HEK293 (cell line): ENCODE data around the gene ADAMTS4.
A peak's percentile ranks its signal among the peaks of the same experiment; 100 is the strongest.

Source experiments
- CTCF ChIA-PET: fragments of 350-600 bp; formaldehyde crosslinking; extraction: SDS; loops from one replicate; lab custom pipeline; 2021; ENCODE audit warnings: antibody characterized with exemption; lab: Yijun Ruan, JAX
- POLR2A ChIA-PET: fragments of 300-600 bp; formaldehyde crosslinking; extraction: SDS; loops from one replicate; lab custom pipeline; 2020; ENCODE audit warnings: antibody characterized with exemption, inconsistent platforms; lab: Yijun Ruan, JAX
- H3K27ac ChIP-seq: fragments of 200-500 bp; sonication (Bioruptor generic); 2 replicates; pipeline ENCODE4 v1.5.1; 2014; ENCODE audit warnings: low read depth, low read length, control low read depth, inconsistent platforms; ENCODE audit errors: extremely low read depth
- H3K36me3 ChIP-seq, 2 experiments: fragments of 200-500 bp in 1 of 2; sonication (Bioruptor generic) in 1 of 2; 1 replicate in 1 of 2; 2 replicates in 1 of 2; pipeline ENCODE4 v1.5.1; 2014 to 2017; ENCODE audit warnings: inconsistent platforms in 2 of 2, low read length in 2 of 2; ENCODE audit not compliant: control insufficient read depth in 2 of 2, insufficient read depth in 1 of 2
- H3K4me1 ChIP-seq: fragments of 200-500 bp; sonication (Bioruptor generic); 2 replicates; pipeline ENCODE4 v1.5.1; 2014; ENCODE audit warnings: mild to moderate bottlenecking, low read length, inconsistent platforms; ENCODE audit not compliant: control insufficient read depth, insufficient read depth
- H3K4me3 ChIP-seq: 2 replicates; pipeline ENCODE4 v1.5.1; 2011; ENCODE audit warnings: low read depth, mild to moderate bottlenecking, control low read depth, low read length, moderate library complexity
- H3K9me3 ChIP-seq: fragments of 200-500 bp; sonication (Bioruptor generic); 2 replicates; pipeline ENCODE4 v1.5.1; 2014; ENCODE audit warnings: low read depth, low read length, inconsistent platforms; ENCODE audit not compliant: control insufficient read depth, insufficient read depth
- ATF2 ChIP-seq: fragments of 450-650 bp; formaldehyde crosslinking; IDR thresholded peaks from 2 replicates; pipeline ENCODE4 v1.5.1; 2016; ENCODE audit warnings: missing biosample characterization, missing genetic modification characterization, low read depth
- BCL11B ChIP-seq: fragments of 450-650 bp; formaldehyde crosslinking; IDR thresholded peaks from 2 replicates; pipeline ENCODE4 v1.5.1; 2016; ENCODE audit warnings: low read depth, missing biosample characterization, missing genetic modification characterization
- CTCF ChIP-seq: fragments of 450-650 bp; formaldehyde crosslinking; IDR thresholded peaks from 2 replicates; pipeline ENCODE4 v1.5.1; 2016; ENCODE audit warnings: missing biosample characterization, missing genetic modification characterization
- KLF9 ChIP-seq: fragments of 450-650 bp; formaldehyde crosslinking; IDR thresholded peaks from 2 replicates; pipeline ENCODE4 v1.5.1; 2016; ENCODE audit warnings: missing biosample characterization, missing genetic modification characterization, low read depth
- ZFP41 ChIP-seq: fragments of 450-650 bp; formaldehyde crosslinking; IDR thresholded peaks from 2 replicates; pipeline ENCODE4 v1.5.1; 2016; ENCODE audit warnings: missing biosample characterization, missing genetic modification characterization, borderline replicate concordance
- ZFP69B ChIP-seq: fragments of 450-650 bp; formaldehyde crosslinking; IDR thresholded peaks from 2 replicates; pipeline ENCODE4 v1.5.1; 2016; ENCODE audit warnings: missing biosample characterization, missing genetic modification characterization
- ZNF10 ChIP-seq: fragments of 450-650 bp; formaldehyde crosslinking; IDR thresholded peaks from 2 replicates; pipeline ENCODE4 v1.5.1; 2017; ENCODE audit warnings: missing biosample characterization, missing genetic modification characterization
- ZNF138 ChIP-seq: fragments of 450-650 bp; formaldehyde crosslinking; IDR thresholded peaks from 2 replicates; pipeline ENCODE4 v1.5.1; 2016; ENCODE audit warnings: missing biosample characterization, missing genetic modification characterization, borderline replicate concordance
- ZNF18 ChIP-seq: fragments of 450-650 bp; formaldehyde crosslinking; IDR thresholded peaks from 2 replicates; pipeline ENCODE4 v1.5.1; 2016; ENCODE audit warnings: missing biosample characterization, missing genetic modification characterization
- ZNF518A ChIP-seq: fragments of 450-650 bp; formaldehyde crosslinking; conservative IDR thresholded peaks from 2 replicates; pipeline ENCODE4 v1.5.1; 2016; ENCODE audit warnings: low read depth, missing biosample characterization, missing genetic modification characterization
- ZNF555 ChIP-seq: fragments of 450-650 bp; formaldehyde crosslinking; conservative IDR thresholded peaks from 2 replicates; pipeline ENCODE4 v1.5.1; 2017; ENCODE audit warnings: missing biosample characterization, mild to moderate bottlenecking, missing genetic modification characterization, inconsistent platforms
- ZNF580 ChIP-seq: fragments of 450-650 bp; formaldehyde crosslinking; IDR thresholded peaks from 2 replicates; pipeline ENCODE4 v1.5.1; 2016; ENCODE audit warnings: missing biosample characterization, missing genetic modification characterization
- ZNF639 ChIP-seq: fragments of 450-650 bp; formaldehyde crosslinking; IDR thresholded peaks from 2 replicates; pipeline ENCODE4 v1.5.1; 2016; ENCODE audit warnings: missing biosample characterization, missing genetic modification characterization
- ZNF747 ChIP-seq: fragments of 450-650 bp; formaldehyde crosslinking; IDR thresholded peaks from 2 replicates; pipeline ENCODE4 v1.5.1; 2016; ENCODE audit warnings: missing biosample characterization, missing genetic modification characterization
- ZSCAN16 ChIP-seq: fragments of 450-650 bp; formaldehyde crosslinking; IDR thresholded peaks from 2 replicates; pipeline ENCODE4 v1.5.1; 2016; ENCODE audit warnings: missing biosample characterization, missing genetic modification characterization

Gene ADAMTS4

GRCh38 chr1:161171696-161172095 lies 27.2 kb downstream of the ADAMTS4 start:
- TF ChIP-seq ATF2 (tag by site-specific recombination), result no peak
- TF ChIP-seq KLF9, result no peak
- TF ChIP-seq ZNF747 (tag by site-specific recombination), result no peak
- no peak for TF ChIP-seq ZNF580 (tag by site-specific recombination)
- TF ChIP-seq ZNF18 (tag by site-specific recombination), result no peak
- no peak for TF ChIP-seq ZNF138 (tag by site-specific recombination)
- no peak for TF ChIP-seq ZFP69B (tag by site-specific recombination)
- TF ChIP-seq ZFP41 (tag by site-specific recombination), result no peak
- no peak for TF ChIP-seq ZNF518A (tag by site-specific recombination)
- TF ChIP-seq ZNF639 (tag by site-specific recombination), result no peak
- TF ChIP-seq BCL11B (tag by site-specific recombination), result no peak
- TF ChIP-seq, all 188 proteins: peak for 0
- Histone ChIP-seq H3K9me3 (no peaks in the 10 kb centered on the region), H3K27ac (no peak overlapping the region), H3K36me3 (peaks cover 16 to 82% of the 10 kb centered on the region in 2 experiments; a peak in 2 of 3 replicates), H3K4me3 (no peak overlapping the region), H3K4me1 (no peaks in the 10 kb centered on the region)
- ChIA-PET POLR2A (interaction anchor here (1.0 kb wide), 1 partner anchor 10 kb away, joined by 3 read pairs; no protein-coding TSS in a partner anchor), CTCF (interaction anchor here (0.6 to 1.0 kb wide), 5 partner anchors 9 to 142 kb away, joined by 3 to 4 read pairs (median 3); no protein-coding TSS in a partner anchor)

- POLR2A ChIA-PET, result interaction anchor here (1.0 kb wide), 1 partner anchor 9 kb away, joined by 3 read pairs; no protein-coding TSS in a partner anchor
- CTCF ChIA-PET, result interaction anchor here (0.6 to 1.0 kb wide), 4 partner anchors 10 to 66 kb away, joined by 3 to 4 read pairs (median 4); no protein-coding TSS in a partner anchor
Observed at GRCh38 chr1:161171191-161171590, 27.7 kb downstream of the ADAMTS4 start.

More at GRCh38 chr1:161171191-161171590, 27.7 kb downstream of the ADAMTS4 start:
- Histone ChIP-seq H3K9me3 (no peaks in the 10 kb centered on the region), H3K4me1 (no peaks in the 10 kb centered on the region), H3K4me3 (no peak overlapping the region), H3K36me3 (peaks cover 16 to 82% of the 10 kb centered on the region in 2 experiments; a peak in 2 of 3 replicates), H3K27ac (no peak overlapping the region)
- TF ChIP-seq ZNF555, result no peak
- TF ChIP-seq ZSCAN16 (tag by site-specific recombination), result no peak
- no peak for TF ChIP-seq ZNF10
- TF ChIP-seq ZNF138 (tag by site-specific recombination), result no peak
- 0 out of 2 replicates have a peak, but pooled peaks have one; percentile 8 for TF ChIP-seq CTCF (tag by site-specific recombination)
